Heart left ventricle (tissue), 16 donors: Measurements from ENCODE around the gene LGALS7. TPM values are rescaled to one million over a fixed set of nuclear protein-coding genes. Genes with fewer than 3 reads are reported as not detected.
"Not testable (repeated sequence)": the region's sequence is repeated elsewhere in the genome, so short reads cannot be mapped to it uniquely, and the experiment has no call there.

ENCODE experiments used
- ATAC-seq, 4 donors: fragments of 200-7000 bp; cut with Tn5 transposase; one replicate each; pipeline ENCODE4 v1.9.1; 2020 to 2022; ENCODE audit warnings: moderate library complexity in 4 of 4, mild to moderate bottlenecking in 3 of 4, moderate number of reproducible peaks in 1 of 4
- DNase-seq, 5 donors: peaks; one replicate each; pipeline ENCODE4 v3.0.0-alpha.2; 2020
- H3K27ac ChIP-seq, 12 donors: fragments of 200-600 bp; sonication (generic) in 4 of 12; one replicate each; pipeline versions ENCODE4 v1.5.0 to v1.8.0; 2016 to 2022; ENCODE audit warnings: mild to moderate bottlenecking in 2 of 12
- H3K27me3 ChIP-seq, 9 donors: fragments of 200-600 bp; sonication (generic) in 2 of 9; one replicate each; pipeline versions ENCODE4 v1.5.1 to v1.8.0; 2016 to 2022; ENCODE audit warnings: mild to moderate bottlenecking in 3 of 9
- H3K36me3 ChIP-seq, 9 donors: fragments of 200-600 bp; sonication (generic) in 2 of 9; one replicate each; pipeline versions ENCODE4 v1.5.0 to v1.8.0; 2018 to 2022; ENCODE audit warnings: mild to moderate bottlenecking in 2 of 9
- H3K4me1 ChIP-seq, 12 donors: fragments of 200-600 bp; sonication (generic) in 4 of 12; one replicate each; pipeline versions ENCODE4 v1.5.0 to v1.8.0; 2016 to 2022; ENCODE audit warnings: mild to moderate bottlenecking in 3 of 12
- H3K4me3 ChIP-seq, 12 donors: fragments of 200-600 bp; sonication (generic) in 4 of 12; one replicate each; pipeline versions ENCODE4 v1.5.0 to v1.8.0; 2017 to 2022; ENCODE audit warnings: mild to moderate bottlenecking in 9 of 12, moderate library complexity in 4 of 12
- H3K9me3 ChIP-seq, 12 donors: fragments of 200-600 bp; sonication (generic) in 4 of 12; one replicate each; pipeline versions ENCODE4 v1.5.0 to v1.8.0; 2016 to 2022; ENCODE audit warnings: mild to moderate bottlenecking in 1 of 12
- CTCF ChIP-seq, 12 donors: fragments of 200-600 bp; sonication (generic) in 4 of 12; IDR thresholded peaks; one replicate each; pipeline versions ENCODE4 v1.5.0 to v1.8.0; 2018 to 2022; ENCODE audit warnings: antibody characterized with exemption in 12 of 12, mild to moderate bottlenecking in 5 of 12
- POLR2A ChIP-seq, 2 donors: fragments of 450-650 bp; IDR thresholded peaks; one replicate each; pipeline ENCODE4 v1.6.1; 2017; ENCODE audit warnings: antibody characterized with exemption in 2 of 2, mild to moderate bottlenecking in 2 of 2, moderate library complexity in 2 of 2
- WGBS, 4 donors: extraction: QIAGEN DNeasy Blood & Tissue Kit in 2 of 4; methylation state at CpG; one replicate each; pipeline versions ENCODE4 v1.1.5 to v1.1.7; 2013 to 2018; 5-methylcytosine and 5-hydroxymethylcytosine counted together
- intact Hi-C, 10 donors: fragments of 100-400 bp; cut with DNase I; formaldehyde crosslinking; loops; one replicate each; pipeline versions ENCODE4 v1.11.1 to v1.14.2; 2022
- polyA plus RNA-seq, 2 donors: library from polyadenylated mRNA; stranded (reverse); fragments of 200-250 nt; gene quantifications; one replicate each; pipeline ENCODE4 v1.2.3, GENCODE V29; 2013
- total RNA-seq, 9 donors: library from RNA; depleted of rRNA in 2 of 9; stranded (reverse); fragments of >200 nt in 2 of 9; fragmentation: NEBNext Ultra II Directional in 3 of 9; extraction: Animal tissue kit (Norgen Biotek cat#: 25700) in 3 of 9; gene quantifications; one replicate each; pipeline versions ENCODE4 v1.1.0 to v1.2.4, GENCODE V29; 2016 to 2023
- donor health status: ischemic (EF 13 %, LVEDD 7.1; RV severe dilation, severe dysfunction).
- donor health status: healthy with polysubstance abuse.
- donor health status: DM: no; HTN: yes; CAD: no.
- donor health status: DM: no; HTN: no; CAD: no.
- donor health status: ischemic (EF 25% LVEDD 6.9; RV normal size, moderate dysfunction).
- donor health status: ischemic (EF 25% LVEDD 5.7; RV mildly dilated, moderate dysfunction).
- donor health status: healthy.
- donor health status: DM: yes; HTN: yes; CAD: no.
- donor health status: ischemic (EF 35%, LVEDD 5.7; RV mildly dilated, moderate dysfunction).
- donor health status: nonischemic (EF 11% LVEDD 7.7; RV severe dilation, severe dysfunction).
- donor health status: DM: yes; HTN: yes; CAD: no.
- donor health status: PGD.
- donor health status: ischemic (EF 29% LVEDD 5.4; RV normal size, mild dysfunction).
- donor health status: nonischemic (EF 23%, LVEDD 6.1; RV moderate dilation, normal function).

The LGALS7 gene
- total and polyA plus RNA-seq, 11 donors = 0.33 TPM; not detected in 10

GRCh38 chr19:38812841-38813320, 39.6 kb upstream of the LGALS7 start, which contains the start of gene LGALS4:
TSS of gene LGALS4 (minus strand) at chr19:38812945. CDS start at chr19:38812886, 59 bp downstream.
- TF ChIP-seq POLR2A (IDR thresholded peaks at IDR 0.05) = no peak
- no peak for TF ChIP-seq CTCF (IDR thresholded peaks at IDR 0.05)
- WGBS, 4 donors = 77 to 80% (median 78%) methylated on average over 14 to 15 of the region's 15 CpGs
- Histone ChIP-seq H3K27me3 (no peaks in the 10 kb centered on the region), H3K27ac (no peak within 1 kb of the TSS), H3K36me3 (peaks cover 0 to 33% (median 31%) of the 10 kb centered on the region in 9 donors), H3K4me3 (no peak within 1 kb of the TSS), H3K9me3 (no peaks in the 10 kb centered on the region), H3K4me1 (no peaks in the 10 kb centered on the region)
- DNase-seq (no peak), ATAC-seq (peak in 3 of 4 donors; percentile 46 to 51 (median 46))
- intact Hi-C loops = no loop called here

- no peak overlapping the region for H3K27ac ChIP-seq
- intact Hi-C loops = no loop called here
- 83 to 88% (median 85%) methylated on average over 18 of the region's 18 CpGs for WGBS, 4 donors
- peaks cover 0 to 27% (median 24%) of the 10 kb centered on the region in 9 donors for H3K36me3 ChIP-seq
- no peaks in the 10 kb centered on the region for H3K4me1 ChIP-seq
- TF ChIP-seq CTCF (IDR thresholded peaks at IDR 0.05) (no peak), POLR2A (IDR thresholded peaks at IDR 0.05) (no peak)
- ATAC-seq (no peak), DNase-seq (no peak)
- H3K9me3 ChIP-seq = no peaks in the 10 kb centered on the region
- H3K4me3 ChIP-seq = no peak overlapping the region
- H3K27me3 ChIP-seq = no peaks in the 10 kb centered on the region
Measured at GRCh38 chr19:38812009-38812840, 38.9 kb upstream of the LGALS7 start.

GRCh38 chr19:38809592-38810252, 36.4 kb upstream of the LGALS7 start:
- Histone ChIP-seq H3K4me1 (peaks cover 0 to 6% (median 0%) of the 10 kb centered on the region in 12 donors), H3K36me3 (peaks cover 0 to 2% (median 0%) of the 10 kb centered on the region in 9 donors), H3K9me3 (no peaks in the 10 kb centered on the region), H3K27ac (no peak overlapping the region), H3K4me3 (no peak overlapping the region), H3K27me3 (no peaks in the 10 kb centered on the region)
- DNase-seq (no peak), ATAC-seq (no peak)
- intact Hi-C loops = loop anchor here in 2 of 10 donors (10.0 kb wide), 2 partner anchors 55 to 75 kb away; no protein-coding TSS in a partner anchor
- no peak for TF ChIP-seq POLR2A (IDR thresholded peaks at IDR 0.05)
- no peak for TF ChIP-seq CTCF (IDR thresholded peaks at IDR 0.05)
- 94 to 98% (median 97%) methylated on average over 7 to 8 of the region's 8 CpGs for WGBS, 4 donors

- no peak for DNase-seq
- Histone ChIP-seq H3K36me3 (no peaks in the 10 kb centered on the region), H3K27ac (no peak overlapping the region), H3K27me3 (no peaks in the 10 kb centered on the region), H3K4me1 (peaks cover 0 to 6% (median 0%) of the 10 kb centered on the region in 12 donors), H3K4me3 (no peak overlapping the region), H3K9me3 (no peaks in the 10 kb centered on the region)
- intact Hi-C loops = loop anchor here in 2 of 10 donors (10.0 kb wide), 2 partner anchors 54 to 74 kb away; no protein-coding TSS in a partner anchor
- no peak for TF ChIP-seq CTCF (IDR thresholded peaks at IDR 0.05)
- no peak for TF ChIP-seq POLR2A (IDR thresholded peaks at IDR 0.05)
- ATAC-seq = no peak
- WGBS, 4 donors = 93 to 95% (median 95%) methylated on average over 17 of the region's 17 CpGs
Measured at GRCh38 chr19:38808741-38809140, 35.4 kb upstream of the LGALS7 start.

- H3K36me3 ChIP-seq, H3K27me3 ChIP-seq, H3K9me3 ChIP-seq, H3K4me1 ChIP-seq, ATAC-seq, DNase-seq, H3K4me3 ChIP-seq: not testable (repeated sequence)
- WGBS, 4 donors = 74 to 81% (median 80%) methylated on average over 13 to 18 of the region's 18 CpGs
- intact Hi-C loops = loop anchor here in 2 of 10 donors (10.0 kb wide), 2 partner anchors 53 to 73 kb away; no protein-coding TSS in a partner anchor
- peak overlapping the region in 1 of 12 donors; percentile 28 for H3K27ac ChIP-seq
Measured at GRCh38 chr19:38807374-38808098, 34.2 kb upstream of the LGALS7 start.
